HG03378 (cell line): ENCODE measurements around the gene APBB2.

Experiments
- ATAC-seq: cut with Tn5 transposase; IDR thresholded peaks from one replicate; pipeline ENCODE4 v1.9.1; 2021; ENCODE audit warnings: mild to moderate bottlenecking, moderate library complexity; ENCODE audit not compliant: unreplicated experiment

APBB2 gene

DNA sequence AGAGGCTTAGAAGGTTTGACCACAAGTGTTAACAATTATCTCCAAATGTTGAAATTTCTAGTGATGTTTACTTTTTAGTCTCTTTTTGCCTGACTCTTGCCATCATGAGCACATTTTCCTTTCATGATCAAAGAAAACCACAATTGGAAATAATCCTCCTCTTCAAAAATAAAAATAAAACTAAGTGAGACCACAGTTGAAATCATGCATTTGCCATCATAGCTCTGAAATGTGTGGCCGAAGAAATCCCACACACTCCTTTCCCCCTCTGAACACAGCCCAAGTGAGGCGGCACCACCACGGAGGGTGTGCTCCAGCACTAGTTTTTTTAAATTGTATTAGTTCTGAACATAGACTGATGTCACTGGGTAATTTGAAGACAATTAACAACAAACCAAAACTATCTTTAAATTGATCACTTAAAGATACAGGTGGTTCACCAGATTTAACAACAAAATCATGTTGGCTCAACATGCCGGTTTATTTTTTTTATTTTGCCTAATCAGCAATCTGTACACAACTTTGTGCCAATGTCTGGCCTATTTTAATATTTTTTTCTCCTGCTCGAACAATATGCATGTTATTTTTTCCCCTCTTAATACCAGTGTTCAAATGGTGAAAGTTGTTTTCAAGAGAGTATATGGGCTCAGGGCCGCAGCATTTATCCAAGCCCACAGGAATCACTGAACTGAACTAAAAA is 17.6 kb downstream of the APBB2 start:
- no peak for ATAC-seq

DNA sequence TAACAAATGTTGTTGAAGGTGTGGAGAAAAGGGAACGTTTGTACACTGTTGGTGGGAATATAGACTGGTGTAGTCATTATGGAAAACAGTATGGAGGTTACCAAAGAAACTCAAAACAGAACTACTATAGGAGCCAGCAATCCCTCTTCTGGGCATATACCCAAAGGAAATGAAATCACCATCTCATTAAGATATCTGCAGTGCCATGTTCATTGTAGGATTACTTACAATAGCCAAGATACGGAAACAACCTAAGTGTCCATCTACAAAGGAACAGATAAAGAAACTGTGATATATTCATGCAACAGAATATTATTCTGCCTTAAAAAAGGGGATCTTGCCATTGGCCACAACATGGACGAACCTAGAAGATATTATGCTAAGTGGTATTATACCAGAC is 22.2 kb downstream of the APBB2 start:
- no peak for ATAC-seq

DNA sequence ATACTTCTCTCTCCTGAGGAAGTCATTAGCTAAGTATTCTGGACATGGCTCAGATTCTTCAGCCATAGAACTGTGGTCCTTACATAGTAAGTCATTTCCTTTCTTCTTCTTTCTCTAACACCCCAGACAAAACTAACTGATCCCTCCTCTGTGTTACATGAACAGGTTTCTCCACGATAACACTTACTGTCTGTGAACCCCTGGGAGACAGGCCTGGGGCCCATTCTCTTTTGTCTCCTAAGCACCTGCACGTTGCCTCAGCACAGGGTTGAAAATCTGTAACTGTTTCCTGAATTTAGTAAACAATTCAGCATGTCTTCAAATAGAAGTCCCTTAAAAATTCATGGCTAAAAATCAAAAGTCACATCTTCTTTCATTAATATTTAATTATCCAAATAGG is 24.7 kb downstream of the APBB2 start:
- peak; percentile 8 for ATAC-seq

DNA sequence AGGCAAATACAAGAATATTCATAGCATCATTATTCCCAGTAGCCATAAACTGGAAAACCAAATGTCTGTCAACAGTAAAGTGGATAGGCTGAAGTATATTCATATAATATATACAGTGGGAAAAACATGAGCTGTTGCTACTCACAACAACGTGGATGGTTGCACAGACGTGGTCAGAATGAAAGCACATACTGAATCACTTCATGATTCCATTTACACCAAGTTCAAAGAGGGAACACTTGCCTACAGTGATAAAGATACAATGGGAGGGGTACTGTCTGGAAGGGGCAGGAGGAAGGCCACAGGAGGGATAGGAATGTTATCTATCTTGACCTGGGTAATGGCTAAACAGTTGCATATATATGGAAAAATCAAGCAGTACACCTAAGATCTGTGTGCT is 25.3 kb downstream of the APBB2 start:
- ATAC-seq, result peak; percentile 59

DNA sequence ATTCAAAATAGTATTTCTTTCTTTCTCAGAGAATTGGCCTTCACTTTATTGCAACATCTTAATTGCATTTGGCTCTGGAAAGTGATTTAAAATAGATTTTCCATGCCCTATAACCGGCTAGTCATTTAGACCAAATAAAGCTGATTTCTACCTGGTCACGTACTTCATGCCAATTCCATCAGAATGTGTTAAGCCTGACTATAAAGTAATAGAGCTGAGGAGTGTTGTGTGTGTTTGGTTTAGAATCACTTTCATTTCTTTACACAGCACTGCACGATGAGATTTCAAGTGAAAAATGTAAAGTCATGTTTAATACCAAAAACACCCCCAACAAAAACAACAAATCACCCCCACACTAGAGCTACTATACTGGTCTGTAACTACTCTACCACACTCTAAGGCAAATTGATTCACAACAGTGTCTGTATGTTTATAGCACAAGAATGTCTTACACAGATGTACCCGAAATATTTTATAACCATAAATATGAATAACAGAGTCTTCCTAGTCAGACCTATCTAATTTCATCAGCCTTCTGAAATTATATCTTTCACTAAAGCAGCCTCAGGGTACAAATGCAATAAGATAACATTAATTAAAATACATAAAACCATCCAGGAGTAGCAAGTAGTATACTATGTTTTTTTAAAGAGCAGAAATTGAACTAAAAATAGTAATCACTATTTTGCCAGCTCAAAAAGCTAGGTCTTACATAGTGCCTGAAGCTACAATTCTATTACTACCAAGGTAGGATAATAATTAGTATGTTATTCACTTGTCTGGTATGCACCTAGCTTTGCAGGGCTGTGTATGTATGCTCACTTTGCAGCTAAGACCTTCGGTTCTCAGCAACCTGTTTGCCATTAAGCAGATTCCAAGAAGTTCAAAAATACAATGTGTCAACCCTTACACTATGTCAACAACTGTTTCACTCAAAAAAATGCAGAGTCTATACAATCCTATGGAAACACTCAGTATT is 28.4 kb downstream of the APBB2 start:
- ATAC-seq, result no peak

DNA sequence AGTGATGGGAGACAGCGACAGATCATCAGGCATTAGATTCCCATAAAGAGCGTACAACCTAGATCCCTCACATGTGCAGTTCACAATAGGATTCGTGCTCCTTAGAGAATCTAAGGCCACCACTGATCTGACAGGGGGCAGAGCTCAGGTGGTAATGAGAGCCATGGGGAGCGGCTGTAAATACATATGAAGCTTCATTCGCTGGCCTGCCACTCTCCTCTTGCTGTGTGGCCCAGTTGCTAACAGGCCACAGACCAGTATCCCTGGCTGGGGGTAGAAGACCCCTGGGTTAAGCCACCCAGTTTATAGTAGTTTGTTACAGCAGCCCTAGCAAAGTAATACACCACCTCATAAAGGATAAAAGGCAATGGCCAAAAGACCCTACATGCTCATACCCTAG is 30.3 kb downstream of the APBB2 start:
- ATAC-seq, result no peak

DNA sequence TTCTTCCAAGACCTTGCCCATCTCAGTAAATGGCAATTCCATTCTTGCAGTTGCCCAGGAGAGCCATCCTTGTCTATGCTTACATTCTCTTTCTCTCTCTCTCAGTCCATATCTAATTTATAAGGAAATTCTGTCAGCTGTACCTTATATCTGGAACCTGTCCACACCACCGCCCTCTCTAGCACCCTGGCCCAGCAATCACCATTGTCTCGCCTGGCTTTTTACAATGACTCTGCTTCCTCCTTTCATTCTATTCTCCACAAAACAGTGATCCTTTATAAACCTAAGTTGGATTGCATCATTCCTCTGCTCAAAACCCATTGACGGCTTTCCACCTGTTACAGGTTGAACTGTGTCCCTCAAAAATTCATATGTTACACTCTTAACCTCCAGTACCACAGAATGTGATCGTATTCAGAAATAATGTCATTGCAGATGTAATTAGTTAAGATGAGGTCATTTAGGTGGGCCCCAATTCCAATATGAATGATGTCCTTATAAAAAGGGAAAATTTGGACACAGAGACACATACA is 31.3 kb downstream of the APBB2 start:
- no peak for ATAC-seq

DNA sequence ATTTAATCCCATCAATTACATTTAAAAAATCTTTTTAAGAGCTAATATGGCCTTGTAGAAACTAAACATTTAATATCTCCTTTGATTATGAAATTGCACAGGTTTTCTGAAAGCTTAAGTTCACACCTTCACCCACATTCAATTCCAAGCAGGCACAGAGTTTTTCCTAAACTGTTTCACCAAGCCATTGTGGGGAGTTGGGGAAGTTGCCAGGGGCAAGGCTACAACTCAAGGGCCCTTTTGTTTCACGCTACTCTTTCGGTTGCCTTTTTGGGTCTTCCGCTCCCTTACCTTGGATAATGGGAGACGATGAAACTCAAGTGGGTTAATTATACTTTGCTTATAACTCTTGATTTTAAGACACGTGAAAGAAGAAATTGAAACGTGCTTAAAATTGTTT is 33.3 kb downstream of the APBB2 start:
- ATAC-seq, result no peak

DNA sequence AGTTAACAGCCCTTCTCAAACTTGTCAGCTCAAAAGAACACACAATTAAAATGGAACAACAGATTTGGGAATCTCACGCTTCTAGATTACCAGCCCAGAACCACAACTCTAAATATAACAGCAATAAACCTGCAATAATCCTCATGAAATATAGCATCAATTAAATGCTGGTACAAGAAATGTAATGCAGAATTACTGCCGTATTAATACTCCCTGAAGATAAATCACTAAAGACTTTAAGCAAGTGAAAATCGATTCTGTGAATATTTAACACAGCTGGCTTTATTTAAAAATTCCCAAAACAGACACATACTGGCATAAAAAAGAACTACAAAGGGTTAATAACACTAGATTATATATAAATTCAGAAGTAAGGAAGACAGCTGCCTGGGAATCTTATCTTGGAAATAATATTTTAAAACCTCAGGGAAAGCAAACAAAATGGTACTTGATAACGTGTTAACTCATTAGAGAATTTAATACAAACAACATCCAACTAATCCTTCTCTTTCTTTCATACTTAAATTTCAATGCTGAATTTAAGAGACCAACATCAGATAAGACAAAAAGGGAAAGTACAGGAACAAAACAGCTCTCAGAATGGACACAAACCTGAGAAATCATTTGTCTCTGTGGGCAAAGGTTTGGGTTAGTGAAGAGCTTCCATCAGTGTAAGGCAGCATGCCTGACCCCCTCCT is 34.7 kb downstream of the APBB2 start:
- ATAC-seq, result no peak

DNA sequence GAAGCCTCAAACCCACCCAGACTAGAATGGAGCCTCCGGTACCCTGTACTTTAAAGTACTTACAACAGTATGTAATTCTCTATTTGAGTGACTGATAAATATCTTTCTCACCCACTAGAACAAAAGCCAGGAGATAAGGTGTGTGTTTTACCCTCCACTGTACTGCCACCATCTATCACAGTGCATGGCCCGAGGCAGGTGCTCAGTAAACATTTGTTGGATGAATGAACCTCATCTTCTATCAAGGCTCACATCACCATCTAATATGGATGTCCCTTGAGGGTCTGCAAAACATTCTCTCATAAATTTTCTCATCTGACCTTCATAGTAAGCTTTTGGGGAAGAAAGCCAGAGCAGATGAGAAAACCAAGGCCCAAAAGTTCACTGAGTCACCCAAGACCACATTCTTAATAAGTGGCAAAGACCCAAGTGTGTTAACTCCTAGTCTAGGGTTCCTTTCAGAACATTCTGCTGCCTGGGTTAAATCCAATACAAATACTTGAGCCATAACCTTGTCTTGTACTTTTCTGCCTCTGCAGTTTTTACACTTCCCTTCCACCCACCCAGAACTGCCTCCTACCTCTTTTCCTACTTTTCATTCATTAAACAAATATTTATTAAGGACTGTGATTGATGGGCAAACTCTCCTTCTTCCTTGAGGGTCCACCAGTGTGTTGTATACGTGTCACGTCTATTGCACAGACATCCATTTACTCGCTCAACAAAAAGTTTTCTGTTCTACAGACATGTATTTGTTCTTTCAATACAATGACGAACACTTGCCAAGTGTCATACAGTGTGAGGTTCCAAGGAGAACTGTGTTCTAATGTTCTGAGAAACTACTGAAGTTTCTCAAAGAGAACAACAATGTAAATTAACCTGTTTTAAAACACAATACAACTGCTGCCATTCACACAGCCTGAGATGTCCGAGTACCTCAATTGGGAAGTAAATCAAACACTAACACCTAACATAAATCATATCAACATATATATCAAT is 35.7 kb downstream of the APBB2 start:
- no peak for ATAC-seq

DNA sequence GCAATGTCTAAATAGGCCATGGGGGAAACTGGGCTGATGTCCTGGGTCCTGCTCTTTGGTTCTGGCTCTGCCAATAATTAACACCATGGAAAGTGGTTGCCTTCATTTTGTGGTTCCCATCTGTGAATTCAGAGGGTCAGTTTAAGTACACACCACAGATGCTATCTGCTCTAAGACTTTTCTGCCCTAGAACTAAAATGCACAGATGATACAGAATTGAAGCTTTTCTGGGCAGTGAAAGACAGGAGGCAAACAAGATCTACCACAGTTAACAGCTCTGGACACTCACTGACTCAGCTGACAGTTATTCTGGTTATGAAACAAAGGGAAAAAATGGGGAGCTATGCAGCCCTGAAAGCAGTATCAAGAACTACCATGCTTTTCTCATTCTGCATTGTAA is 37.3 kb downstream of the APBB2 start:
- ATAC-seq, result peak; percentile 57

DNA sequence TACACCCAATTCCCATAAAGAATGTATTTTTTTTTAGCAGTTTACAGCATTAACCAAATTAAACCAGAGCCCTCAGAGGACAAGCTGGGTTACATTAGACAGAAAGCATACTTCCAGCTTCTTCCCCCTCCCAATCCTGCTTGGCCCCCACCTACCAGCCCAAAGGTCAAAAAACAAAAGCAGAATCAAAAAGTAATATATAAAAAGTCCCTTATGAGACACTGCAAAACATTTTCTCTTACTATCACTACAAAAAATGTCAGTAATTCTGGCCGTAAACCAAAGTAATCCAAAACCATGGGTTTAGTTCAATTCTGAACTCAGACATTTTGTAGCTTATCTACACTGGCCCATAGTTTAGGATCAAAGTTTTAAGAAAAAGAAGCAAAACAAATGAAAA is 38.0 kb downstream of the APBB2 start:
- no peak for ATAC-seq

DNA sequence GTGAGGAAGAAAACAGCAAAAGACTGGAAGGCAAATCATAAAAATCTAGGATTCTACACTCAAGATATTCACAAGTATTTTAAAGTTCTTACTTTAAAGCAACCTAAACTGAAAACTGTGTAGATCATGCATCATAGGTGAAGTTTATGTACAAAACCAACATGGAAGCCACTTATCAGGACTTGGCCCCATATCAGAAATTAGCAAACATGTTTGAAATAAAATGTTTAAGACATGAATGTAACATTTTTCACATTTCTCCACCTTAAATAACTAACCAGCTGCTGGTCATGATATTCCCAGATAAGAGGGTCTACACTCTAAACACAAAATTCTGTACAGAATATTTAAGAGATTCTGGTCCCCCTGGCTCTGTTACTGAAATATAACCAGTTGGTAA is 38.5 kb downstream of the APBB2 start:
- no peak for ATAC-seq

DNA sequence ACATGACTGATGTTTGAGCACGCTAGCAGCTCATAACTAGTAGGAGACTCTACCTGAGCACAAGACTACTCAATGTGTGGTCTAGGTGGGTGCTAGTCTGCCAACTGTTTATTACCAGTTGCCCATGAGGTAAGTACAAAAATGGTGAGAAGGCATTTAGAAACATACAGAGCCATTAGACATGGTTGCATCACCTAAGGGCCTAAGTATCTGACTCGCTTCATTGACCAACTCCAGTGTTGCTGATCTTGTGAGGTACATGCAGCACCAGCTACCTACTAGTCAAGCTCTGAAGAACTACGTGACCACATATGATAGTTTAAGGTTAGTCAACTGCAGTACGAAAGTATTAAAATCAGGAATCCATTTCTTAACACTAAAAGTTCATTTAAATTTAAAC is 39.9 kb downstream of the APBB2 start:
- ATAC-seq, result no peak

DNA sequence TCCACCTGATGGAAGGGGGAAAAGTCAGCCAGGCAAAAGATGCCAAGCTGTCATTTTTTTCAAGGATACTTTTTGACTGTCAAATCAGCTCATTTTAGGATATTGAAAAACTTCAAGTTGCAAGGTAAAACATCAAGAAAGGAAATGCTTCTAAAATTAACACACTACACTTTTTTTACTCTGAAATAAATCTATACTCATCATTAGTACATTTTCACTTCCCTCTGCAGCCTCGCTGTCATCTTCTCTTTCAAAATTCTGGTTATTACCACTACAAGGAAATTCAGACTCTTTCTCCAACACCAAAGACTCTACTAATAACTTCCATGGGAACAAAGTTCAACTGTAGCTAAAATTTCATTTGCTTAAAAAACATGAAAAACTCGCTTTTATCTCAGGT is 41.6 kb downstream of the APBB2 start:
- ATAC-seq, result no peak

DNA sequence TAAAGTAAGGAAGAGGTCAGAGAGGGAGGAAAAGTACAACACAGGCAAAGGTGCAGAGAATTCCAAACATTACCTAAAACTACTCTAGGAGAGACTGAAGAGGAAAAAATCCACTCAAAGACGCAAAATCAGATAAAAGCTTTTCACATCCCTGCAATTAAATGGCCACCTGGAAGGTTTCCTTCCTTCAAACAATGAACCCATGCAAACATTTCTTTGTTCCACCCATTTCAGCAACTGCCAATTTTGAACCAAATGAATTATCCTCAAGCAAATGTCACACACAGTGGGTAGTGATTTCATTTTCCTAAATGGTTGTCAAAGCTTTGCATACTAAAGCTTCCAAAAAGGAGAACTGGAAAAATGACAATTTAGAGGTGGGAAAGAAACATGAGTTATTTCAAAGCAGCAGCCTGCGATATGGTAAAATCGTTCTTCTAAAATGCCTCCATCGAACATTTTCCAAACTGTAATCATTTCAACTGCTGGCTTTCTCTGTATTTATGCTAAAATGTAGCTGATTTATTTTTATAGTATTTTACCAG is 45.0 kb downstream of the APBB2 start:
- ATAC-seq, result no peak

DNA sequence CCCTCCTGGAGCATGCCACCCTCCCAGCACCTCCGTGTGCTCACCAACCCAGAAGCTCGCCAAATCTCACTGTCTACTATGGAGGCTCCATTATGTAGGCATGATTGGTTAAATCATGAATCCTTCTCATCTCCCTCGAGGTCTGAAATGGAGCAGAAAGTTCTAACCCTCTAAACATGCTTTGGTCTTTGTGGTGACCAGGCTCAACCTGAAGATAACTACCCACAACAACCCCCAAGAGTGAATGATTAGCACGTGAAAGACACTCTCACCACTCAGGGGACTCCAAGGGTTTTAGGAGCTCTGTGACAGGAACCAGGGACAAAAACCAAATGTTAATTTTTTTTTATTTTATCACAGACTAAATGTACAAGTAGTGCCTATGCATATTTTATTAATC is 47.2 kb downstream of the APBB2 start:
- no peak for ATAC-seq

DNA sequence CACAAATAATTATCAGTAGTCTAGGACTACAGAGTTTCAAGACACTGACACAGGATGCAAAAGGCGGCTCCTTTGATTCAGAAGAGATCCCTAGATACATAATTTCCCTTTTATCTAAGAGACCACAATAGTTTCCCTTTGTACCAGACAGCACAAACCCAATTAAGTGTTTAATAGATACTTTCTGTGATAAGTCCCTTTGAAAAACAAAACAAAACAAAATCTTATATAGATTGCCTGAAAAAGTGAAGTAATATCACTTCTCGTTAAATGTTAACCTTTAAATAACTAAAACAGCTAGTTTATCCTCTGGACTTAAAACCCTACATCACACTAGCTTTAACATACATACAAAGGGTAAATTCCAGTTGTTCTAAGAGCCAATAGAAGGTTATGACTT is 49.9 kb downstream of the APBB2 start:
- no peak for ATAC-seq

DNA sequence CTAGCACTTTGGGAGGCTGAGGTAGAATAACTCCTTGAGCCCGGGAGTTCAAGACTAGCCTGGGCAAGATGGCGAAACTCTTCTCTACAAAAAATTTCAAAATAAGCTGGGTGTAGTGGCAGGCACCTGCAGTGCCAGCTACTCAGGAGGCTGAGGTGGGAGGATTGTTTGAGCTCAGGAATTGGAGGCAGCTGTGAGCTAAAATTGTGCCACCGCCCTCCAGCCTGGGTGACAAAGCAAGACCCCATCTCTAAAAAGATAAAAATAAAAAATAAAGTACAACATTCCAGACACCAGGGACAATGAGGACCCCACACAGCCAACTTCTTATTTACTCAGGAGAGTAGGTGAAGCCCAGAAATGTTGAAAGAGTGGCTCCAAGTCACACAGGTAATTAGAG is 53.0 kb downstream of the APBB2 start:
- no peak for ATAC-seq

DNA sequence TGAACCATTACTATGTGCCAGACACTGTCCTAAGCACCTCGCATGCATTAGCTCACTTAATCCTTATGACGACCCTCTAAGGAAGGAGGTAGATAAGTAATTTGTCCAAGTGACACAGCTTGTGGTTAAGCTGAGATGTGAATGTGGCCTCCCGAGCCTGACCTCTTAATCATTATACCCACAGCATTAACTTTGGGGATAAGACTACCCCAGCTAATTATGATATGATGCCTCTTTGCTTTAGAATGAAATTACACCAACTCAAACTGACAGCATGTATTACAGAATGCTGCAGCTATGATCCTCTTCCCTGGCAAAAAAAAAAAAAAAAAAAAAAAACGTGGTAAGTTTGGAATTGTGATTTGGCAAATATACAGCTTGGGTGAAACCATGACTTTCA is 53.5 kb downstream of the APBB2 start:
- no peak for ATAC-seq
